OCI-M2 (cell line): ENCODE results near the gene ERVFRD-1.

ENCODE experiments used
- DNase-seq: peaks from one replicate; lab custom pipeline; 2025; ENCODE audit not compliant: unreplicated experiment; lab: John Stamatoyannopoulos, UW

The ERVFRD-1 gene

DNA sequence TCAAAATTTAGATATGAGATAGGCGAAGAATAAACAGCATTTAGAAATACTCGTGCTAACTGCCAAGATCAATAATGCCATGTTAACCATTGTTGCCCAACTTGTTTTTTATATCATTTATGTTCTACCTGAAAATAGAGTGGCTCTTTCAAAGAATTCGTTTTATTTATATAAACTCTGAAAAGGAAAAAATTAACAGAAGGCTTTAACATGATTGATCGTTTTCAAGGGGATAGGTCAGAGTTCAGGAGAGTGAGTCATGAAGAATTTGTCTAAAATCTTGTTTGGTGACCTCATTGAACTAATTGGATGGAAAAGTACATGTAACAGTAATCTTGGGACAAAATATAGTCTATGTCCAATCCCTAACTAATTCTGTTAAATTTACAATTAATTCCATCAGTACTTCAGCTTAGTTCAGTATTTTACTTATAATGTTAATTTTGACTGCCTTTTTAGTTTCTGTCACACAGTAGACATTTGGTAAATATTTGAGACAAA is 56.3 kb downstream of the ERVFRD-1 start:
- no peak for DNase-seq

GRCh38 chr6:11054722-11055121 is 56.8 kb downstream of the ERVFRD-1 start:
- DNase-seq, result no peak

GRCh38 chr6:11053307-11053706 is 58.2 kb downstream of the ERVFRD-1 start:
- DNase-seq, result no peak
